HCT116 (cell line): ENCODE results near the gene POLD2. TPM values are rescaled to one million over a fixed set of nuclear protein-coding genes. Genes with fewer than 3 reads are reported as not detected.
A peak's percentile ranks its signal among the peaks of the same experiment; 100 is the strongest.

Source experiments
- ATAC-seq: fragments of 200-7000 bp; cut with Tn5 transposase; 2 replicates; pipeline ENCODE4 v1.9.1; 2020; ENCODE audit warnings: mild to moderate bottlenecking, moderate library complexity
- BruUV-seq: library from RNA; stranded (reverse); fragments of 400-500 nt; replicated peaks from 2 replicates; lab custom pipeline; 2021; lab: Mats Ljungman, UMichigan
- CTCF ChIA-PET: fragments of 300-600 bp; sonication (Branson Sonifier 250); formaldehyde crosslinking; loops from one replicate; lab custom pipeline; 2021; ENCODE audit warnings: antibody characterized with exemption; lab: Charles Lee
- POLR2A ChIA-PET: fragments of 300-600, 350-600 bp; sonication (Branson Sonifier 250); formaldehyde crosslinking; loops from one replicate; lab custom pipeline; 2021; ENCODE audit warnings: antibody characterized with exemption; lab: Charles Lee
- RAD21 ChIA-PET, 2 experiments: fragments of 300-600 bp; sonication (Branson Sonifier 250); formaldehyde crosslinking; loops; one replicate each; lab custom pipeline; 2023; ENCODE audit warnings: low total read pairs in 2 of 2; ENCODE audit not compliant: uncharacterized antibody in 2 of 2, unreplicated experiment in 2 of 2, low non-redundant PET in 1 of 2; lab: Charles Lee
- DNase-seq: peaks from one replicate; pipeline ENCODE4 v3.0.0-alpha.2; 2010; ENCODE audit warnings: low read depth, low spot score
- H2AFZ ChIP-seq: fragments of 200-600 bp; shearing (Covaris generic), sonication (generic); 2 replicates; pipeline ENCODE4 v1.6.1; 2017; ENCODE audit warnings: low read depth, mixed run types, mixed read lengths, antibody characterized with exemption, low read length; ENCODE audit not compliant: poor library complexity, severe bottlenecking
- H3K27ac ChIP-seq: 2 replicates; pipeline ENCODE4 v1.5.1; 2012; ENCODE audit warnings: low read depth, low read length
- H3K27me3 ChIP-seq: fragments of 200-600 bp; sonication (generic); 2 replicates; pipeline ENCODE4 v1.6.1; 2016; ENCODE audit warnings: mixed run types, low read length, mixed read lengths; ENCODE audit not compliant: insufficient read depth
- H3K36me3 ChIP-seq, 2 experiments: fragments of 200-500 bp in 1 of 2; fragments of 200-600 bp in 1 of 2; sonication (Bioruptor generic) in 1 of 2; sonication (generic) in 1 of 2; 2 replicates each; pipeline versions ENCODE4 v1.5.1 to v1.6.1; 2014 to 2016; ENCODE audit warnings: low read length in 2 of 2, inconsistent platforms in 1 of 2, mixed read lengths in 1 of 2, mixed run types in 1 of 2; ENCODE audit not compliant: insufficient read depth in 2 of 2, control insufficient read depth in 1 of 2
- H3K4me1 ChIP-seq, 2 experiments: fragments of 200-600 bp in 1 of 2; sonication (generic) in 1 of 2; 2 replicates each; pipeline versions ENCODE4 v1.5.1 to v1.6.1; 2012 to 2017; ENCODE audit warnings: low read length in 2 of 2, inconsistent platforms in 1 of 2, mild to moderate bottlenecking in 1 of 2, mixed read lengths in 1 of 2, mixed run types in 1 of 2, moderate library complexity in 1 of 2; ENCODE audit not compliant: insufficient read depth in 2 of 2, control insufficient read depth in 1 of 2
- H3K4me2 ChIP-seq: fragments of 200-600 bp; sonication (generic); 2 replicates; pipeline ENCODE4 v1.6.1; 2017; ENCODE audit warnings: mixed run types, low read length, mixed read lengths
- H3K4me3 ChIP-seq, 2 experiments: fragments of 200-600 bp in 1 of 2; sonication (generic) in 1 of 2; replicated peaks in 1 of 2; 2 replicates each; pipeline ENCODE4 v1.5.1; 2011 to 2016; ENCODE audit warnings: low read length in 2 of 2, control low read depth in 1 of 2, low read depth in 1 of 2, mild to moderate bottlenecking in 1 of 2, mixed read lengths in 1 of 2, mixed run types in 1 of 2
- H3K79me2 ChIP-seq: fragments of 200-600 bp; sonication (generic); 2 replicates; pipeline ENCODE4 v1.6.1; 2017; ENCODE audit warnings: mild to moderate bottlenecking, mixed run types, low read length, moderate library complexity, mixed read lengths; ENCODE audit not compliant: insufficient read depth
- H3K9ac ChIP-seq: fragments of 200-600 bp; sonication (generic); 2 replicates; pipeline ENCODE4 v1.6.1; 2016; ENCODE audit warnings: low read length, mixed read lengths
- H3K9me2 ChIP-seq: fragments of 200-600 bp; sonication (generic), shearing (Covaris generic); 2 replicates; pipeline ENCODE4 v1.6.1; 2017; ENCODE audit warnings: mixed run types, mild to moderate bottlenecking, moderate library complexity; ENCODE audit not compliant: insufficient read depth
- H3K9me3 ChIP-seq, 2 experiments: fragments of 200-500 bp in 1 of 2; fragments of 200-600 bp in 1 of 2; sonication (Bioruptor generic) in 1 of 2; sonication (generic) in 1 of 2; 2 replicates each; pipeline ENCODE4 v1.6.1; 2014 to 2017; ENCODE audit warnings: low read length in 2 of 2, mixed read lengths in 2 of 2, inconsistent platforms in 1 of 2, low read depth in 1 of 2, mild to moderate bottlenecking in 1 of 2, mixed run types in 1 of 2, moderate library complexity in 1 of 2; ENCODE audit not compliant: control insufficient read depth in 1 of 2, insufficient read depth in 1 of 2
- H4K20me1 ChIP-seq: fragments of 200-600 bp; sonication (generic), shearing (Covaris generic); 2 replicates; pipeline ENCODE4 v1.6.1; 2017; ENCODE audit warnings: mixed run types, mild to moderate bottlenecking, moderate library complexity; ENCODE audit not compliant: insufficient read depth
- ELF1 ChIP-seq: IDR thresholded peaks from 2 replicates; pipeline ENCODE4 v1.6.1; 2012; ENCODE audit warnings: low read depth, borderline replicate concordance
- EZH2 ChIP-seq: fragments of 200-600 bp; sonication (generic); IDR thresholded peaks from 2 replicates; pipeline ENCODE4 v1.6.1; 2017; ENCODE audit warnings: antibody characterized with exemption, mixed run types
- EZH2phosphoT487 ChIP-seq: fragments of 200-600 bp; IDR thresholded peaks from 2 replicates; pipeline ENCODE4 v1.6.1; 2018; ENCODE audit warnings: antibody characterized with exemption, borderline replicate concordance
- FOSL1 ChIP-seq: IDR thresholded peaks from 2 replicates; pipeline ENCODE4 v1.6.1; 2012; ENCODE audit warnings: low read depth
- JUND ChIP-seq: IDR thresholded peaks from 2 replicates; pipeline ENCODE4 v1.6.1; 2012
- MAX ChIP-seq: IDR thresholded peaks from 2 replicates; pipeline ENCODE4 v1.6.1; 2012
- POLR2A ChIP-seq: IDR thresholded peaks from 2 replicates; pipeline ENCODE4 v1.7.0; 2011; ENCODE audit warnings: borderline replicate concordance; ENCODE audit not compliant: insufficient read depth, insufficient read length; ENCODE audit errors: extremely low read depth
- POLR2AphosphoS5 ChIP-seq: IDR thresholded peaks from 2 replicates; pipeline ENCODE4 v1.6.1; 2011; ENCODE audit warnings: mild to moderate bottlenecking, low read depth, low read length, moderate library complexity
- RAD21 ChIP-seq: IDR thresholded peaks from 2 replicates; pipeline ENCODE4 v1.6.1; 2012; ENCODE audit warnings: low read depth, mild to moderate bottlenecking
- REST ChIP-seq: IDR thresholded peaks from 2 replicates; pipeline ENCODE4 v1.6.1; 2012; ENCODE audit warnings: low read depth
- SRF ChIP-seq: IDR thresholded peaks from 2 replicates; pipeline ENCODE4 v1.6.1; 2012; ENCODE audit warnings: low read depth
- YY1 ChIP-seq: IDR thresholded peaks from 2 replicates; pipeline ENCODE4 v1.6.1; 2011; ENCODE audit warnings: low read length, low read depth, moderate library complexity, mild to moderate bottlenecking; ENCODE audit not compliant: insufficient replicate concordance; ENCODE audit errors: extremely low read depth
- ZBTB33 ChIP-seq: IDR thresholded peaks from 2 replicates; pipeline ENCODE4 v1.6.1; 2011; ENCODE audit warnings: mild to moderate bottlenecking, low read length, moderate library complexity; ENCODE audit not compliant: insufficient replicate concordance; ENCODE audit errors: extremely low read depth
- ZFX ChIP-seq: fragments of 450-650 bp; IDR thresholded peaks from 2 replicates; pipeline ENCODE4 v1.6.1; 2017
- intact Hi-C: fragments of 100-400 bp; cut with micrococcal nuclease; formaldehyde crosslinking; loops from 2 replicates; pipeline ENCODE4 v1.10.0; 2022
- total RNA-seq: library from RNA; stranded (reverse); gene quantifications from one replicate; pipeline ENCODE4 v1.2.1, GENCODE V29; 2021; ENCODE audit not compliant: unreplicated experiment

The POLD2 gene
- total RNA-seq, 1 experiment from 2014 or later, result 237 TPM

GRCh38 chr7:44071726-44072363, 51.5 kb downstream of the POLD2 start:
- ChIA-PET CTCF (interaction anchor here (1.3 to 1.7 kb wide), 3 partner anchors 10 to 169 kb away, joined by 5 to 8 read pairs (median 6); no protein-coding TSS in a partner anchor), RAD21 (no interaction called here), POLR2A (no interaction called here)
- Histone ChIP-seq H3K4me3 (no peak overlapping the region), H3K9me3 (no peaks in the 10 kb centered on the region), H3K9ac (0 out of 2 replicates have a peak overlapping the region, but pooled peaks have one; percentile 11), H3K79me2 (no peaks in the 10 kb centered on the region), H3K4me1 (peaks cover 11 to 33% of the 10 kb centered on the region in 2 experiments), H2AFZ (no peak overlapping the region), H3K9me2 (no peaks in the 10 kb centered on the region), H3K4me2 (peak overlapping the region; percentile 70), H3K27ac (peak overlapping the region; percentile 45; the same call in 1 of the 2 replicates), H3K27me3 (no peaks in the 10 kb centered on the region), H3K36me3 (peaks cover 9 to 16% of the 10 kb centered on the region in 2 experiments; a peak in 3 of 4 replicates), H4K20me1 (no peaks in the 10 kb centered on the region)
- no peak for ATAC-seq
- no TSS peak for BruUV-seq
- no peak for DNase-seq
- TF ChIP-seq JUND, result 0 out of 2 replicates have a peak, but pooled peaks have one; percentile 8
- TF ChIP-seq EZH2, result no peak
- intact Hi-C loops, result loop anchor here (1.0 kb wide), 1 partner anchor 124 kb away; no protein-coding TSS in a partner anchor

- CTCF ChIA-PET, result interaction anchor here (0.8 kb wide), 1 partner anchor 128 kb away, joined by 3 read pairs; no protein-coding TSS in a partner anchor
- Histone ChIP-seq H3K79me2 (no peaks in the 10 kb centered on the region), H4K20me1 (no peaks in the 10 kb centered on the region), H3K9me3 (no peaks in the 10 kb centered on the region), H3K27me3 (no peaks in the 10 kb centered on the region), H3K4me3 (no peak overlapping the region), H3K9me2 (no peaks in the 10 kb centered on the region), H3K4me1 (peaks cover 11 to 32% of the 10 kb centered on the region in 2 experiments), H3K4me2 (no peak overlapping the region), H3K36me3 (peaks cover 0 to 9% of the 10 kb centered on the region in 2 experiments; a peak in 2 of 4 replicates), H2AFZ (no peak overlapping the region), H3K27ac (no peak overlapping the region), H3K9ac (no peak overlapping the region)
- BruUV-seq, result no TSS peak
- ATAC-seq (no peak), DNase-seq (no peak)
- RAD21 ChIA-PET, result no interaction called here
- POLR2A ChIA-PET, result no interaction called here
- intact Hi-C loops, result no loop called here
- TF ChIP-seq MAX, result no peak
- TF ChIP-seq REST, result no peak
- TF ChIP-seq FOSL1, result no peak
- no peak for TF ChIP-seq JUND
- no peak for TF ChIP-seq POLR2AphosphoS5
- no peak for TF ChIP-seq ZFX
- no peak for TF ChIP-seq POLR2A
- TF ChIP-seq SRF, result no peak
- no peak for TF ChIP-seq RAD21
- TF ChIP-seq YY1, result no peak
- TF ChIP-seq EZH2, result no peak
- no peak for TF ChIP-seq ZBTB33
- no peak for TF ChIP-seq ELF1
- TF ChIP-seq EZH2phosphoT487, result no peak
These were observed 55.3 kb downstream of the POLD2 start for GRCh38 chr7:44068054-44068453.
